Measurements from ENCODE around the gene RPS25. TPM values are rescaled to one million over a fixed set of nuclear protein-coding genes. Genes with fewer than 3 reads are reported as not detected.
"Not testable (repeated sequence)": the region's sequence is repeated elsewhere in the genome, so short reads cannot be mapped to it uniquely, and the experiment has no call there.

The RPS25 gene
- polyA plus RNA-seq, 3 donors from 2014 or later, result 1,543 to 2,582 (median 1,747) TPM

DNA sequence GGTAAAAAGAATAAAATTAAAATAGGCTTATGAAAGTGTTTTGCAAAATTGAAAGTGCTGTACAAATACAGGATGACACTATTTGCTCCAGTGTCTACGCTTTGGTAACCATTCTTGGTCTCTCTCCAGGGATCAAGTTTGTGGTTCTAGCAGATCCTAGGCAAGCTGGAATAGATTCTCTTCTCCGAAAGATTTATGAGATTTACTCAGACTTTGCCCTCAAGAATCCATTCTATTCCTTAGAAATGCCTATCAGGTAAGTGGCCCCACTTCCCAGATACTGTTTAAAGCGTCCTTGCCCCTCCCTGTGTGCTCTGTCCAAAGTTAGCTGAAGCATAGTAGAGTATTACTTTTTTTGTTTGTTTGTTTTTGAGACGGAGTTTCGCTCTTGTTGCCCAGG lies 3.5 kb upstream of the RPS25 start:
- no peak for DNase-seq
- Mint-ChIP-seq H3K36me3 (peaks cover 9 to 10% (median 9%) of the 10 kb centered on the region in 3 donors), H3K4me3 (peak overlapping the region in 3 of 5 donors; percentile 27 to 30 (median 30)), H3K27me3 (ENCODE audit: low read depth in 3 of 3) (peaks cover 2 to 8% (median 7%) of the 10 kb centered on the region in 3 donors), H3K9me3 (no peaks in the 10 kb centered on the region), H3K27ac (peak overlapping the region in 4 of 6 donors; percentile 22 to 59 (median 39)), H3K4me1 (peaks cover 48 to 52% of the 10 kb centered on the region in 2 donors)

DNA sequence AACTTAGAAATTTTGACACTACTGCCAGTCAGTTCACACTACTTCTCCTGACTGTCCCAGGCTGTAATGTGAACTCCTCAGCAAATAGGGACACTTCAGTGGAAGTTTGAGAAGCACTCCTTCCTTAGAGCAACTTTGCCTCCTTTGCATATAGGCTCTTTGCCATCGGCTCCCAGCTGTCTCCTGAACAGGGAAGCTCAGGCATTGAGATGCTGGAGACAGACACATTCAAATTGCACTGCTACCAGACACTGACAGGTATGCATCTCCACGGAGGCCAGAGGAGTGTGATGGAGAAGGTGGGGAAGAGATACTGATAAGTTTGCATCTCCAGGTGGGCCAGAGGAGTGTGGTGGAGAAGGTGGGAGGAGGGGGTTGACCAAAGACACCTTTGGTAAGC lies 1.9 kb upstream of the RPS25 start:
- H3K4me1 Mint-ChIP-seq, result peaks cover 61 to 67% of the 10 kb centered on the region in 2 donors
- peaks cover 2 to 8% (median 7%) of the 10 kb centered on the region in 3 donors for H3K27me3 Mint-ChIP-seq (ENCODE audit: low read depth in 3 of 3)
- H3K9me3 Mint-ChIP-seq, result no peaks in the 10 kb centered on the region
- peak overlapping the region; percentile 98 to 100 (median 100) for H3K27ac Mint-ChIP-seq
- DNase-seq, result no peak
- H3K36me3 Mint-ChIP-seq, result peaks cover 15 to 22% (median 17%) of the 10 kb centered on the region in 3 donors
- peak overlapping the region; percentile 93 to 100 (median 98) for H3K4me3 Mint-ChIP-seq

- DNase-seq, result peak in 1 of 3 donors; percentile 17
- Mint-ChIP-seq H3K36me3 (peaks cover 11 to 31% (median 24%) of the 10 kb centered on the region in 3 donors), H3K27ac (peak overlapping the region; percentile 98 to 100 (median 100)), H3K4me3 (peak overlapping the region; percentile 93 to 100 (median 98)), H3K4me1 (peaks cover 54 to 60% of the 10 kb centered on the region in 2 donors), H3K27me3 (ENCODE audit: low read depth in 3 of 3) (peaks cover 2 to 11% (median 7%) of the 10 kb centered on the region in 3 donors)
- H3K9me3 Mint-ChIP-seq, result not testable (repeated sequence)
These were observed 766 bp downstream of the RPS25 start for GRCh38 chr11:119017377-119017776.

- Mint-ChIP-seq H3K4me1 (peaks cover 50 to 55% of the 10 kb centered on the region in 2 donors), H3K27ac (peak overlapping the region; percentile 16 to 99 (median 76)), H3K36me3 (peaks cover 11 to 34% (median 23%) of the 10 kb centered on the region in 3 donors), H3K4me3 (peak overlapping the region in 3 of 5 donors; percentile 13 to 100 (median 99)), H3K27me3 (ENCODE audit: low read depth in 3 of 3) (peaks cover 2 to 11% (median 7%) of the 10 kb centered on the region in 3 donors), H3K9me3 (no peaks in the 10 kb centered on the region)
- no peak for DNase-seq
These were observed 1.7 kb downstream of the RPS25 start for GRCh38 chr11:119016216-119017009.

- Mint-ChIP-seq H3K27ac (peak overlapping the region; percentile 58 to 99 (median 70)), H3K4me3 (peak overlapping the region in 1 of 5 donors; percentile 25), H3K4me1 (peaks cover 46 to 49% of the 10 kb centered on the region in 2 donors), H3K27me3 (ENCODE audit: low read depth in 3 of 3) (peaks cover 2 to 11% (median 7%) of the 10 kb centered on the region in 3 donors), H3K9me3 (no peaks in the 10 kb centered on the region), H3K36me3 (peaks cover 18 to 40% (median 24%) of the 10 kb centered on the region in 3 donors)
- no peak for DNase-seq
These were observed 3.0 kb downstream of the RPS25 start for GRCh38 chr11:119015054-119015611.

GRCh38 chr11:119014209-119014924 lies 3.8 kb downstream of the RPS25 start:
- H3K27ac Mint-ChIP-seq, result peak overlapping the region in 3 of 6 donors; percentile 3 to 62 (median 59)
- DNase-seq, result no peak
- peaks cover 39 to 41% of the 10 kb centered on the region in 2 donors for H3K4me1 Mint-ChIP-seq
- H3K36me3 Mint-ChIP-seq, result peaks cover 16 to 42% (median 29%) of the 10 kb centered on the region in 3 donors
- no peak overlapping the region for H3K4me3 Mint-ChIP-seq
- H3K27me3 Mint-ChIP-seq (ENCODE audit: low read depth in 3 of 3), result peaks cover 2 to 11% (median 7%) of the 10 kb centered on the region in 3 donors
- H3K9me3 Mint-ChIP-seq, result no peaks in the 10 kb centered on the region

DNA sequence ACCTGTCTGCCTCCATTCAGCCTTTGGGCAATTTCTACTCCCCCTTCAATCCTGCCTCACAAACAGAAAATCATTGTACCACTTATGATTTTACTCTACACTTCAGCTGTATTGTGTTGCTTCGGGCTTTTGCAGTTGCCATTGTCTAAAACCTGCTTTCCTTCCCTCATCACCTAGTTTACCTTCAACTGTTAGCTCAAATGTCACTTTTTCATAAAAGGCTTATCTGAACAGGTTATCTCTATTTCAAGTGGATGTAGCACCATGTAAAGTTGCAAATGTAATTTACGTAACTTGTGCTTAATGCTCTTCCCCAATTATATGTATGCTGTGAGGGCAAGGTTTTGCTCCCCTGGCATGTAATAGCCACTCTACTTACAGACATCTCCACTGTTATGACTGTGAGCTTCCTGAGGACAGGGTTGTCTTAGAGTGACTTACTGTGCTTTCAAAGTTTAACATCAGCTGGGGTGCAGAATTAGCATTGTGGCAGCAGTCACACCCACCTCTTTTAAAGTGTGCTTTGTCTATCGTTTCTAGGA lies 5.4 kb downstream of the RPS25 start:
- DNase-seq, result no peak
- H3K27me3 Mint-ChIP-seq (ENCODE audit: low read depth in 3 of 3), result peaks cover 0 to 3% (median 0%) of the 10 kb centered on the region in 3 donors
- H3K27ac Mint-ChIP-seq, result peak overlapping the region in 4 of 6 donors; percentile 1 to 71 (median 56)
- no peak overlapping the region for H3K4me3 Mint-ChIP-seq
- H3K9me3 Mint-ChIP-seq, result no peaks in the 10 kb centered on the region
- peaks cover 23 to 51% (median 32%) of the 10 kb centered on the region in 3 donors for H3K36me3 Mint-ChIP-seq
- peaks cover 22 to 26% of the 10 kb centered on the region in 2 donors for H3K4me1 Mint-ChIP-seq

- no peak overlapping the region for H3K27ac Mint-ChIP-seq
- DNase-seq, result no peak
- H3K36me3 Mint-ChIP-seq, result peaks cover 26 to 54% (median 37%) of the 10 kb centered on the region in 3 donors
- H3K4me1 Mint-ChIP-seq, result peaks cover 12 to 14% of the 10 kb centered on the region in 2 donors
- peaks cover 0 to 3% (median 0%) of the 10 kb centered on the region in 3 donors for H3K27me3 Mint-ChIP-seq (ENCODE audit: low read depth in 3 of 3)
- H3K4me3 Mint-ChIP-seq, result no peak overlapping the region
- H3K9me3 Mint-ChIP-seq, result no peaks in the 10 kb centered on the region
These were observed 6.6 kb downstream of the RPS25 start for GRCh38 chr11:119011476-119012053.

DNA sequence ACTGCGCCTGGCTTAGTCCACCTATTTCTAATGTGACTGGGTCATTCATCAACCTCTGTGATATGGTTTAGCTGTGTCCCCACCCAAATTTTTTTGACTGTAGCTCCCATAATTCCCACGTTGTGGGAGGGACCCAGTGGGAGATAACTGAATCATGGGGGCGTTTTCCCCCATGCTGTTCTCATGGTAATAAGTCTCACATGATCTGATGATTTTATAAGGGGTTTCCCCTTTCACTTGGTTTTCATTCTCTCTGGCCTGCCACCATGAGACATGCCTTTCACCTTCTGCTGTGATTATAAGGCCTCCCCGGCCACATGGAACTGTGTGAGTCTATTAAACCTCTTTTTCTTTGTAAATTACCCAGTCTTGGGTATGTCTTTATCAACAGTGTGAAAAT lies 11.5 kb downstream of the RPS25 start:
- no peak overlapping the region for H3K4me3 Mint-ChIP-seq
- DNase-seq, result no peak
- no peaks in the 10 kb centered on the region for H3K9me3 Mint-ChIP-seq
- no peaks in the 10 kb centered on the region for H3K4me1 Mint-ChIP-seq
- H3K27me3 Mint-ChIP-seq (ENCODE audit: low read depth in 3 of 3), result no peaks in the 10 kb centered on the region
- peaks cover 17 to 27% (median 22%) of the 10 kb centered on the region in 3 donors for H3K36me3 Mint-ChIP-seq
- no peak overlapping the region for H3K27ac Mint-ChIP-seq

DNA sequence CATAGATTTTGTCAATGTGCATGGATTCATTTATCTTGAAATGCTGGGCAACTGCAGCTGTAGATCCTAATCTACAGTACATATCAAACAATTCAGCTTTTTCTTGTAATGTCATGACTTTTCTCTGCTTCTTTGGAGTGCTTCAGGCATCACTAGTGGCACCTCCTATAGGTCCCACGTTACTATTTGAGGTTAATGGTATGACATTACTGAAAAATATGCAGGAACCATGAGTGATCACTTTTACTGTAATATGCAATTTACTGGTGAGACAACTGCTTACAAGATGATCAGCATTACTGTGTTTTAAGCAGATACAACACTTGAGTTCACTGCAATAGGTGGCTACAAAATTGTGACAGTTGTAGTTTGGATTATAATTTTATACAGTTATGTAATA lies 17.2 kb downstream of the RPS25 start:
- Mint-ChIP-seq H3K27me3 (ENCODE audit: low read depth in 3 of 3) (peaks cover 2 to 4% (median 2%) of the 10 kb centered on the region in 3 donors), H3K36me3 (peaks cover 0 to 21% (median 10%) of the 10 kb centered on the region in 3 donors), H3K27ac (peak overlapping the region in 1 of 6 donors; percentile 49), H3K4me3 (peak overlapping the region in 1 of 5 donors; percentile 10), H3K4me1 (peaks cover 34 to 41% of the 10 kb centered on the region in 2 donors), H3K9me3 (no peaks in the 10 kb centered on the region)
- no peak for DNase-seq

DNA sequence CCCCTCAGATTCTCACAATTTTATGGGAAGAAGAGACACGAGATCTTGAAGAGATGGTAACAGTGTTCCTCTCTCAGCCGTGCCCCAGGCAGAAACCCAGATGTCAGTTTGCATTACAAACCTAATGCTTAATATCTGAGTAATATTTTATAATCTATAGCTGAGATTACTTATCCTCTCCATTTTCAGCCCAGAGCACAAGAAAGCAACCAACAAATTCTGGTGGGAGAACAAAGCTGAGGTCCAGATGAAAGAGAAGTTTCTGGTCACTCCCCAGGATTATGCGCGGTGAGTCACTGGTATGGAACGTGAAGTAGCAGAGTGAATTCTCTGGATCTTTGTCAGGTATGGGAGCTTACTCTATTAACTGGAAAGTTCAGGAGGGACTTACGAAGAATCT lies 19.3 kb downstream of the RPS25 start:
- H3K36me3 Mint-ChIP-seq, result peaks cover 0 to 18% (median 10%) of the 10 kb centered on the region in 3 donors
- DNase-seq, result no peak
- peak overlapping the region; percentile 91 to 98 (median 96) for H3K4me3 Mint-ChIP-seq
- no peaks in the 10 kb centered on the region for H3K9me3 Mint-ChIP-seq
- peak overlapping the region; percentile 95 to 99 (median 98) for H3K27ac Mint-ChIP-seq
- H3K4me1 Mint-ChIP-seq, result peaks cover 37 to 41% of the 10 kb centered on the region in 2 donors
- H3K27me3 Mint-ChIP-seq (ENCODE audit: low read depth in 3 of 3), result peaks cover 2 to 4% (median 2%) of the 10 kb centered on the region in 3 donors

- peaks cover 37 to 41% of the 10 kb centered on the region in 2 donors for H3K4me1 Mint-ChIP-seq
- DNase-seq, result no peak
- H3K4me3 Mint-ChIP-seq, result peak overlapping the region; percentile 91 to 98 (median 96)
- H3K36me3 Mint-ChIP-seq, result peaks cover 0 to 17% (median 10%) of the 10 kb centered on the region in 3 donors
- H3K9me3 Mint-ChIP-seq, result no peaks in the 10 kb centered on the region
- peaks cover 2 to 4% (median 2%) of the 10 kb centered on the region in 3 donors for H3K27me3 Mint-ChIP-seq (ENCODE audit: low read depth in 3 of 3)
- peak overlapping the region; percentile 95 to 99 (median 98) for H3K27ac Mint-ChIP-seq
These were observed 19.8 kb downstream of the RPS25 start for GRCh38 chr11:118998388-118998717.

Measured in immature natural killer cell (primary cell).